IPS-11a (cell line): Measurements from ENCODE around the gene SPN.
"Not testable (repeated sequence)": the region's sequence is repeated elsewhere in the genome, so short reads cannot be mapped to it uniquely, and the experiment has no call there.

Experiments used
- H3K4me3 ChIP-seq: one replicate; pipeline ENCODE4 v1.5.1; 2013; ENCODE audit warnings: low read depth, low read length, control low read depth

The SPN gene

GRCh38 chr16:29645694-29646187 is 17.3 kb upstream of the SPN start:
- no peak overlapping the region for H3K4me3 ChIP-seq

- H3K4me3 ChIP-seq, result no peak overlapping the region
These were observed 16.1 kb upstream of the SPN start for GRCh38 chr16:29646947-29647346.

GRCh38 chr16:29649588-29650494 is 13.2 kb upstream of the SPN start:
- no peak overlapping the region for H3K4me3 ChIP-seq

- H3K4me3 ChIP-seq, result no peak overlapping the region
These were observed 12.3 kb upstream of the SPN start for GRCh38 chr16:29650771-29651170.

- no peak overlapping the region for H3K4me3 ChIP-seq
These were observed 11.2 kb upstream of the SPN start for GRCh38 chr16:29651774-29652349.

GRCh38 chr16:29653471-29653870 is 9.6 kb upstream of the SPN start:
- no peak overlapping the region for H3K4me3 ChIP-seq

- H3K4me3 ChIP-seq, result not testable (repeated sequence)
These were observed 9.2 kb upstream of the SPN start for GRCh38 chr16:29653890-29654289.

- H3K4me3 ChIP-seq, result no peak overlapping the region
These were observed 6.1 kb upstream of the SPN start for GRCh38 chr16:29656688-29657523.

GRCh38 chr16:29658705-29659104 is 4.3 kb upstream of the SPN start:
- no peak overlapping the region for H3K4me3 ChIP-seq

- H3K4me3 ChIP-seq, result no peak overlapping the region
These were observed 883 bp upstream of the SPN start for GRCh38 chr16:29662000-29662728.

- H3K4me3 ChIP-seq, result no peak overlapping the region
These were observed 375 bp upstream of the SPN start for GRCh38 chr16:29662729-29663015.

- H3K4me3 ChIP-seq, result no peak overlapping the region
These were observed 702 bp downstream of the SPN start for GRCh38 chr16:29663807-29664090.

- no peak overlapping the region for H3K4me3 ChIP-seq
These were observed 1.3 kb downstream of the SPN start for GRCh38 chr16:29664091-29664921.

- H3K4me3 ChIP-seq, result no peak overlapping the region
These were observed 2.4 kb downstream of the SPN start for GRCh38 chr16:29665294-29666077.

- H3K4me3 ChIP-seq, result not testable (repeated sequence)
These were observed 4.2 kb downstream of the SPN start for GRCh38 chr16:29667322-29667610.

GRCh38 chr16:29667755-29668154 is 4.7 kb downstream of the SPN start:
- no peak overlapping the region for H3K4me3 ChIP-seq

- H3K4me3 ChIP-seq, result no peak overlapping the region
These were observed 5.2 kb downstream of the SPN start for GRCh38 chr16:29668267-29668666.

GRCh38 chr16:29673501-29673900 is 10.5 kb downstream of the SPN start:
- H3K4me3 ChIP-seq, result no peak overlapping the region

GRCh38 chr16:29674188-29674587 is 11.1 kb downstream of the SPN start:
- H3K4me3 ChIP-seq, result no peak overlapping the region
